RWPE1 (cell line): Measurements from ENCODE around the gene RARB.

Source experiments
- CTCF ChIA-PET: fragments of 350-600 bp; sonication (Branson Sonifier 250); formaldehyde crosslinking; extraction: SDS; loops from one replicate; lab custom pipeline; 2021; lab: Yijun Ruan, JAX
- POLR2A ChIA-PET: fragments of 400-600 bp; formaldehyde crosslinking; extraction: SDS; loops from one replicate; lab custom pipeline; 2020; ENCODE audit warnings: antibody characterized with exemption; ENCODE audit not compliant: low non-redundant PET; lab: Yijun Ruan, JAX
- DNase-seq: peaks from one replicate; pipeline ENCODE4 v3.0.0; 2012; ENCODE audit warnings: low spot score
- H3K27ac ChIP-seq: fragments of 450-650 bp; 2 replicates; pipeline ENCODE4 v1.5.1; 2017
- CTCF ChIP-seq: fragments of 450-650 bp; conservative IDR thresholded peaks from 2 replicates; pipeline ENCODE4 v1.5.1; 2017; ENCODE audit warnings: low read depth, mild to moderate bottlenecking

Gene RARB

GRCh38 chr3:25566358-25566920, 138.4 kb downstream of the RARB start:
- ChIA-PET CTCF (no interaction called here), POLR2A (no interaction called here)
- no peak for DNase-seq
- H3K27ac ChIP-seq, result no peak overlapping the region
- no peak for TF ChIP-seq CTCF

DNA sequence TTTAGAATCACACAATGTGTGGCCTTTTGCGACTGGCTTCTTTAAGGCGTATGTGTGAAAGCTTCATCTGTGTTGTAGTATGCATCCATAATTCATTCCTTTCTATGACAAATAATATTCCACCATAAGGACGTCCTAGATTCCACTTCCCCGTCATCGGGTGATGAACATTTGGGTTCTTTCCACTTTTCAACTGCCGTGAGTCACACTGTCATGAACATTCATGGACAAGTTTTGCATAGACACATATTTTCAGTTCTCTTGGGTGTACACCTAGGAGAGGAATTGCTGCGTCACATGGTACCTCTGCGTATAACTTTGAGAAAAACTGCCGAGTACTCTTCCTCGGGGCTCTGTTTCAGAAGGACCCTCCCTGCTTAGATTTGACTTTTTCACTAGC, 139.3 kb downstream of the RARB start:
- H3K27ac ChIP-seq, result no peak overlapping the region
- ChIA-PET POLR2A (no interaction called here), CTCF (no interaction called here)
- TF ChIP-seq CTCF, result no peak
- no peak for DNase-seq

- POLR2A ChIA-PET, result no interaction called here
- no peak for DNase-seq
- CTCF ChIA-PET, result no interaction called here
- H3K27ac ChIP-seq, result no peak overlapping the region
- no peak for TF ChIP-seq CTCF
Measured at GRCh38 chr3:25567806-25568524, 139.9 kb downstream of the RARB start.

DNA sequence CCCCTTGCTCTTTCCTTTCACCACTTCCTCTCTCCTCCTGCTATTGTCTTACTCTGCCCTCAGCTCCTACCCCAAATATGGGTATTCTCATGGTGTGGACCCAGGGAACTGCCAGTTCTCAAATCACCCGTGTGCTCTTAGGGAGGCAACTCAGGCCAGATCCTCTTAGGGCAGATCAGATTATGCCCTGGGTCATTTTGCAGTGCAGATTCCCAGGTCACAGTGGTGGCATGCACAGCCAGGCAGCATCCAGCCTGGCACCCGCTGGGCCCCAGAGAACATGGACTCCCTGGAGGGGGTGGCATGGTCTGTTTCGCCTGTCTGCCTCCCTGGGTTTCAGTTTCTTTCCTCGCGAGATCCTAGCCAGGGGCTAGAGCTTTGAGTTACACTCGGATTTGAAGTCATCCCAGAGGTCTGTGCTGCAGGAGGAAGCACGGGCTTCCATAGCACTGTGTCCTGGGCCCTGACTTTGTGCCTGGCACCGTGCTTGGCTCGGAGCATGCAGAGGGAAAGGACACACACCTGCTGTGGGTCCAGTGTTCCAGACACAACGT, 140.5 kb downstream of the RARB start:
- ChIA-PET CTCF (no interaction called here), POLR2A (no interaction called here)
- TF ChIP-seq CTCF, result no peak
- DNase-seq, result no peak
- no peak overlapping the region for H3K27ac ChIP-seq

DNA sequence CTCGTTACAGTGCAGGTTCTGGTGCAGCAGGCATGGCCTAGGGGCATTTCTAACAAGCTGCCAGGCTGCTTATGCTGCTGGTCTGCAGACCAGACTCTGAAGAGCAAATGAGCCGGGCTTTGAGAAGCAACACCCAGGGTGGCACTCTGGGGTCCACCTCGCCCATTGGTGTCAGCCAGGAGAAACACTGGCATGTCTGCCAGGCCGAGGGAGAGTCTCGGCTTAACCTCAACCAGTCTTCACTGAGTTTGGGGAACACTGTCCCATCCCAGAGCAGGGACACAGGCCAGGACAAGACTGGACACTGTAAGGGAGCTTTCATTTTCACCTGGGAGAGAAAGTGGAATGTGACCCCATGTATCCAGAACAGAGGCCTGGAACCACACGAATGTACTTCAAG, 143.2 kb downstream of the RARB start:
- ChIA-PET CTCF (no interaction called here), POLR2A (no interaction called here)

GRCh38 chr3:25572336-25572735, 144.3 kb downstream of the RARB start:
- H3K27ac ChIP-seq, result no peak overlapping the region
- DNase-seq, result no peak
- no peak for TF ChIP-seq CTCF
- POLR2A ChIA-PET, result no interaction called here
- CTCF ChIA-PET, result no interaction called here

More for the DNA sequence above, 143.2 kb downstream of the RARB start:
- no peak for TF ChIP-seq CTCF
- H3K27ac ChIP-seq, result no peak overlapping the region
- no peak for DNase-seq
